Lower lobe of right lung (tissue), 2 donors: ENCODE results near the gene TPRA1. TPM values are rescaled to one million over a fixed set of nuclear protein-coding genes. Genes with fewer than 3 reads are reported as not detected.
"Not testable (repeated sequence)": the region's sequence is repeated elsewhere in the genome, so short reads cannot be mapped to it uniquely, and the experiment has no call there.

Experiments
- ATAC-seq, 2 donors: fragments of 200-7000 bp; cut with Tn5 transposase; one replicate each; pipeline ENCODE4 v1.9.1; 2020 to 2022; ENCODE audit warnings: mild to moderate bottlenecking in 2 of 2, moderate library complexity in 2 of 2
- DNase-seq: peaks from one replicate; pipeline ENCODE4 v3.0.0-alpha.2; 2020
- H3K27ac ChIP-seq: fragments of 200-600 bp; one replicate; pipeline ENCODE4 v1.8.0; 2022
- H3K27me3 ChIP-seq: fragments of 200-600 bp; one replicate; pipeline ENCODE4 v1.8.0; 2022; ENCODE audit warnings: low read depth
- H3K36me3 ChIP-seq: fragments of 200-600 bp; one replicate; pipeline ENCODE4 v1.8.0; 2022; ENCODE audit warnings: mild to moderate bottlenecking
- H3K4me1 ChIP-seq: fragments of 200-600 bp; one replicate; pipeline ENCODE4 v1.8.0; 2022
- H3K4me3 ChIP-seq: fragments of 200-600 bp; one replicate; pipeline ENCODE4 v1.8.0; 2022; ENCODE audit warnings: mild to moderate bottlenecking
- H3K9me3 ChIP-seq: fragments of 200-600 bp; one replicate; pipeline ENCODE4 v1.8.0; 2022
- CTCF ChIP-seq: fragments of 200-600 bp; IDR thresholded peaks from one replicate; pipeline ENCODE4 v1.8.0; 2022; ENCODE audit warnings: antibody characterized with exemption, mild to moderate bottlenecking
- intact Hi-C: fragments of 100-400 bp; cut with DNase I; formaldehyde crosslinking; loops from one replicate; pipeline ENCODE4 v1.11.0; 2022
- total RNA-seq: library from RNA; stranded (reverse); fragmentation: NEBNext Ultra II Directional; extraction: Animal tissue kit (Norgen Biotek cat#: 25700); gene quantifications from one replicate; pipeline ENCODE4 v1.2.1, GENCODE V29; 2021
- donor health status: DM: no; HTN: yes; CAD: no; lungs with severe emphysema.

Gene TPRA1
- total RNA-seq, 1 donor from 2014 or later: 38.8 TPM

GRCh38 chr3:127534161-127534451 lies 56.4 kb downstream of the TPRA1 start:
- Histone ChIP-seq H3K27ac (no peak overlapping the region), H3K36me3 (no peaks in the 10 kb centered on the region), H3K9me3 (no peaks in the 10 kb centered on the region), H3K4me3 (no peak overlapping the region), H3K27me3 (no peaks in the 10 kb centered on the region), H3K4me1 (no peaks in the 10 kb centered on the region)
- no peak for DNase-seq
- intact Hi-C loops: no loop called here
- ATAC-seq: no peak
- no peak for TF ChIP-seq CTCF

- no peak overlapping the region for H3K4me3 ChIP-seq
- intact Hi-C loops: no loop called here
- H3K27me3 ChIP-seq: no peaks in the 10 kb centered on the region
- H3K27ac ChIP-seq: no peak overlapping the region
- no peak for TF ChIP-seq CTCF
- no peaks in the 10 kb centered on the region for H3K9me3 ChIP-seq
- H3K4me1 ChIP-seq: no peaks in the 10 kb centered on the region
- no peaks in the 10 kb centered on the region for H3K36me3 ChIP-seq
- ATAC-seq (no peak), DNase-seq (no peak)
Observed at GRCh38 chr3:127532561-127533203, 57.9 kb downstream of the TPRA1 start.

GRCh38 chr3:127531821-127532220 lies 58.7 kb downstream of the TPRA1 start:
- no peaks in the 10 kb centered on the region for H3K27me3 ChIP-seq
- H3K9me3 ChIP-seq: no peaks in the 10 kb centered on the region
- no peak for ATAC-seq
- no peak for TF ChIP-seq CTCF
- no peaks in the 10 kb centered on the region for H3K4me1 ChIP-seq
- H3K4me3 ChIP-seq: no peak overlapping the region
- no peaks in the 10 kb centered on the region for H3K36me3 ChIP-seq
- intact Hi-C loops: no loop called here
- no peak for DNase-seq
- no peak overlapping the region for H3K27ac ChIP-seq

- H3K4me3 ChIP-seq, H3K9me3 ChIP-seq, H3K36me3 ChIP-seq, ATAC-seq, H3K4me1 ChIP-seq, intact Hi-C loops, H3K27me3 ChIP-seq, DNase-seq, H3K27ac ChIP-seq: not testable (repeated sequence)
Observed at GRCh38 chr3:127530863-127531262, 59.7 kb downstream of the TPRA1 start.

GRCh38 chr3:127529346-127530188 lies 61.0 kb downstream of the TPRA1 start:
- Histone ChIP-seq H3K27me3 (no peaks in the 10 kb centered on the region), H3K36me3 (no peaks in the 10 kb centered on the region), H3K4me3 (no peak overlapping the region), H3K4me1 (no peaks in the 10 kb centered on the region), H3K9me3 (no peaks in the 10 kb centered on the region), H3K27ac (no peak overlapping the region)
- TF ChIP-seq CTCF: no peak
- DNase-seq (no peak), ATAC-seq (no peak)
- intact Hi-C loops: no loop called here

GRCh38 chr3:127525373-127525772 lies 65.2 kb downstream of the TPRA1 start:
- H3K27me3 ChIP-seq: no peaks in the 10 kb centered on the region
- DNase-seq (no peak), ATAC-seq (no peak)

More at GRCh38 chr3:127525373-127525772, 65.2 kb downstream of the TPRA1 start:
- intact Hi-C loops: no loop called here
- TF ChIP-seq CTCF: no peak
- no peak overlapping the region for H3K4me3 ChIP-seq
- H3K9me3 ChIP-seq: no peaks in the 10 kb centered on the region
- H3K4me1 ChIP-seq: no peaks in the 10 kb centered on the region
- H3K27ac ChIP-seq: no peak overlapping the region
- no peaks in the 10 kb centered on the region for H3K36me3 ChIP-seq
